K562 (cell line): ENCODE data around the gene ETV2. TPM values are rescaled to one million over a fixed set of nuclear protein-coding genes. Genes with fewer than 3 reads are reported as not detected.
A peak's percentile ranks its signal among the peaks of the same experiment; 100 is the strongest.

Source experiments
- ATAC-seq: fragments of 200-7000 bp; cut with Tn5 transposase; 3 replicates; pipeline ENCODE4 v1.9.1; 2020; ENCODE audit warnings: moderate library complexity
- BruUV-seq: library from RNA; stranded (reverse); fragments of 400-500 nt; replicated peaks from 2 replicates; lab custom pipeline; 2021; lab: Mats Ljungman, UMichigan
- CTCF ChIA-PET: fragments of 300-600 bp; formaldehyde crosslinking; extraction: SDS; loops from one replicate; lab custom pipeline; 2021; ENCODE audit warnings: low intra/inter-chr PET ratio; lab: Yijun Ruan, JAX
- POLR2A ChIA-PET: fragments of 300-600, 350-650 bp; sonication (Branson Sonifier 250); formaldehyde crosslinking; extraction: SDS; loops from one replicate; lab custom pipeline; 2021; ENCODE audit warnings: antibody characterized with exemption, inconsistent platforms; lab: Yijun Ruan, JAX
- DNase-seq, 4 experiments: peaks; one replicate each; pipeline versions ENCODE4 v3.0.0 to v3.0.0-alpha.2; 2011 to 2018; ENCODE audit warnings: low spot score in 3 of 4, mixed read lengths in 3 of 4; ENCODE audit errors: extremely low read depth in 1 of 4
- FAIRE-seq: peaks from 2 replicates; lab custom pipeline; 2011; peaks lifted over from hg19 to GRCh38; lab: Jason Lieb, UNC
- H2AFZ ChIP-seq: 2 replicates; pipeline ENCODE4 v1.6.0; 2011; ENCODE audit warnings: low read depth, low read length, control low read depth, inconsistent platforms
- H3K27ac ChIP-seq: fragments of 200-600 bp; 3 replicates; pipeline ENCODE4 v1.8.0; 2011; ENCODE audit warnings: low read depth, mild to moderate bottlenecking, control low read depth, inconsistent platforms, low read length, moderate library complexity, mixed read lengths; ENCODE audit errors: extremely low read depth
- H3K27me3 ChIP-seq, 2 experiments: fragments of 300-600 bp in 1 of 2; 2 replicates in 1 of 2; 3 replicates in 1 of 2; pipeline versions ENCODE4 v1.6.0 to v1.8.0; 2011; ENCODE audit warnings: inconsistent platforms in 2 of 2, low read length in 2 of 2, mild to moderate bottlenecking in 1 of 2, mixed read lengths in 1 of 2, moderate library complexity in 1 of 2; ENCODE audit not compliant: control insufficient read depth in 2 of 2, insufficient read depth in 2 of 2
- H3K36me3 ChIP-seq: fragments of 300-600 bp; 3 replicates; pipeline ENCODE4 v1.8.0; 2011; ENCODE audit warnings: mild to moderate bottlenecking, low read length, inconsistent platforms; ENCODE audit not compliant: control insufficient read depth, insufficient read depth
- H3K4me1 ChIP-seq, 2 experiments: fragments of 200-600 bp in 1 of 2; replicated peaks in 1 of 2; 2 replicates in 1 of 2; 3 replicates in 1 of 2; pipeline versions ENCODE4 v1.5.1 to v1.8.0; 2011; ENCODE audit warnings: inconsistent platforms in 2 of 2, low read length in 2 of 2, mild to moderate bottlenecking in 1 of 2, mixed read lengths in 1 of 2, moderate library complexity in 1 of 2; ENCODE audit not compliant: control insufficient read depth in 2 of 2, insufficient read depth in 2 of 2
- H3K4me2 ChIP-seq: 2 replicates; pipeline ENCODE4 v1.6.1; 2011; ENCODE audit warnings: low read length, control low read depth, inconsistent platforms, mixed read lengths; ENCODE audit not compliant: insufficient read depth
- H3K4me3 ChIP-seq: fragments of 200-600 bp; sonication (generic), shearing (Covaris generic); 2 replicates; pipeline ENCODE4 v1.5.1; 2016; ENCODE audit warnings: control low read depth, inconsistent platforms
- H3K79me2 ChIP-seq: fragments of 200-600 bp; 3 replicates; pipeline ENCODE4 v1.8.0; 2011; ENCODE audit warnings: low read length, inconsistent platforms; ENCODE audit not compliant: control insufficient read depth, insufficient read depth
- H3K9ac ChIP-seq, 2 experiments: 2 replicates each; pipeline versions ENCODE4 v1.6.0 to v1.6.1; 2011; ENCODE audit warnings: low read depth in 2 of 2, low read length in 2 of 2, control low read depth in 1 of 2, inconsistent platforms in 1 of 2, mild to moderate bottlenecking in 1 of 2, mixed read lengths in 1 of 2; ENCODE audit not compliant: insufficient read depth in 1 of 2
- H3K9me1 ChIP-seq: one replicate; pipeline ENCODE4 v1.6.0; 2011; ENCODE audit warnings: inconsistent platforms, mild to moderate bottlenecking, low read length, moderate library complexity; ENCODE audit not compliant: control insufficient read depth, insufficient read depth
- H3K9me3 ChIP-seq: replicated peaks from 2 replicates; pipeline ENCODE4 v1.5.1; 2011; ENCODE audit warnings: low read depth, low read length, inconsistent platforms; ENCODE audit not compliant: control insufficient read depth, insufficient read depth
- H4K20me1 ChIP-seq: replicated peaks from 2 replicates; pipeline ENCODE4 v1.6.1; 2011; ENCODE audit warnings: low read length, inconsistent platforms, mixed read lengths; ENCODE audit not compliant: control insufficient read depth, insufficient read depth
- CUX1 ChIP-seq: fragments of 200-800 bp; sonication (Bioruptor generic); IDR thresholded peaks from 2 replicates; pipeline ENCODE4 v1.6.1; 2016; ENCODE audit warnings: missing genetic modification characterization, missing compliant biosample characterization
- DNMT1 ChIP-seq: fragments of 450-650 bp; IDR thresholded peaks from 2 replicates; pipeline ENCODE4 v1.6.1; 2016; ENCODE audit warnings: antibody characterized with exemption, mild to moderate bottlenecking
- EP300 ChIP-seq: IDR thresholded peaks from 2 replicates; pipeline ENCODE4 v1.6.1; 2012; ENCODE audit warnings: low read length, improper control_type of control experiment
- EWSR1 ChIP-seq: fragments of 450-650 bp; IDR thresholded peaks from 2 replicates; pipeline ENCODE4 v1.6.1; 2018; ENCODE audit warnings: borderline replicate concordance, mild to moderate bottlenecking, low read depth, moderate library complexity; ENCODE audit not compliant: partially characterized antibody
- FOXP4 ChIP-seq: sonication (generic); formaldehyde crosslinking; IDR thresholded peaks from 2 replicates; pipeline ENCODE4 v1.8.0; 2022; ENCODE audit warnings: mild to moderate bottlenecking, missing genetic modification reagents, borderline replicate concordance
- NFE2 ChIP-seq: IDR thresholded peaks from 2 replicates; pipeline ENCODE4 v1.6.1; 2014; ENCODE audit warnings: antibody characterized with exemption, low read depth
- PHB ChIP-seq: fragments of 250-450 bp; sonication (Bioruptor Pico); IDR thresholded peaks from 2 replicates; pipeline ENCODE4 v1.5.0; 2021
- PHF20 ChIP-seq: fragments of 450-650 bp; IDR thresholded peaks from 2 replicates; pipeline ENCODE4 v1.6.1; 2018; ENCODE audit not compliant: partially characterized antibody
- SP1 ChIP-seq: sonication (generic); formaldehyde crosslinking; IDR thresholded peaks from 2 replicates; pipeline ENCODE4 v1.8.1; 2022; ENCODE audit warnings: mild to moderate bottlenecking, missing genetic modification reagents
- TCF7L2 ChIP-seq: fragments of 150-350 bp; IDR thresholded peaks from 2 replicates; pipeline ENCODE4 v1.6.1; 2016; ENCODE audit warnings: low read depth, mild to moderate bottlenecking, low read length, moderate library complexity
- ZKSCAN8 ChIP-seq: fragments of 200-800 bp; sonication (Bioruptor generic); IDR thresholded peaks from 2 replicates; pipeline ENCODE4 v1.6.1; 2016; ENCODE audit warnings: missing genetic modification characterization, missing compliant biosample characterization
- ZNF436 ChIP-seq: fragments of 250-450, 450-650 bp; sonication (Bioruptor Pico); formaldehyde crosslinking; IDR thresholded peaks from 2 replicates; pipeline ENCODE4 v1.7.0; 2020; ENCODE audit warnings: mild to moderate bottlenecking
- WGBS: fragments of 100-300 bp; shearing (Covaris generic); methylation state at CpG from one replicate; pipeline ENCODE4 v1.1.6; 2016; ENCODE audit warnings: low coverage, mixed read lengths; ENCODE audit not compliant: insufficient coverage; ENCODE audit errors: missing lambda C conversion rate; 5-methylcytosine and 5-hydroxymethylcytosine counted together
- in situ Hi-C: fragments of 300-500 bp; cut with MboI; formaldehyde crosslinking; loops from 4 replicates; pipeline ENCODE4 v1.15.0; 2018; ENCODE audit warnings: inconsistent platforms, mixed read lengths
- intact Hi-C: fragments of 100-400 bp; cut with micrococcal nuclease; formaldehyde crosslinking; loops from 2 replicates; pipeline ENCODE4 v1.14.2; 2022
- polyA plus RNA-seq, 8 experiments: library from polyadenylated mRNA; depleted of rRNA in 4 of 8; stranded (reverse) in 5 of 8; unstranded in 3 of 8; fragments of >200 nt; fragmentation: Nextera tagmentation in 2 of 8; fragmentation: Illumina TruSeq in 1 of 8; extraction: Ambion mirVana in 2 of 8; extraction: Trizol in 1 of 8; gene quantifications; 2 replicates each; pipeline versions ENCODE4 v1.2.1 to v1.2.3, GENCODE V29; 2011 to 2014; ENCODE audit warnings: inconsistent platforms in 1 of 8, missing spikeins in 1 of 8
- total RNA-seq, 7 experiments: library from RNA; depleted of rRNA in 6 of 7; stranded (reverse); fragments of >200 nt in 6 of 7; fragmentation: Illumina TruSeq in 2 of 7; extraction: Trizol in 2 of 7; gene quantifications; 2 replicates each; pipeline versions ENCODE4 v1.2.1 to v1.2.3, GENCODE V29; 2011 to 2021; ENCODE audit warnings: low replicate concordance in 1 of 7

The ETV2 gene
- total and polyA plus RNA-seq, 9 of the 15 experiments (the other 6 are each of a cell fraction or from before 2014, with no cell fraction given) = 0.11 to 3.7 (median 0.55) TPM

GRCh38 chr19:35648017-35648961, 6.7 kb downstream of the ETV2 start, which contains the start of gene COX6B1:
Gene COX6B1, plus strand, starts transcription at chr19:35648323. Its CDS starts 2,921 bp downstream, at chr19:35651244.
- DNase-seq = peak; percentile 89 to 99 (median 92)
- Histone ChIP-seq H2AFZ (peak within 1 kb of the TSS; percentile 72), H3K4me2 (peak within 1 kb of the TSS; percentile 99), H3K27me3 (no peaks in the 10 kb centered on the region), H3K9ac (peak within 1 kb of the TSS; percentile 94), H3K36me3 (peaks cover 31% of the 10 kb centered on the region; the same call in 2 of the 3 replicates), H3K4me1 (peaks cover 14 to 40% of the 10 kb centered on the region in 2 experiments; a peak in 4 of 5 replicates), H3K79me2 (peaks cover 37% of the 10 kb centered on the region), H3K9me1 (no peaks in the 10 kb centered on the region), H3K4me3 (peak within 1 kb of the TSS; percentile 94), H4K20me1 (0 out of 2 replicates have a peak, but pooled peaks cover 4% of the 10 kb centered on the region), H3K9me3 (no peaks in the 10 kb centered on the region), H3K27ac (peak within 1 kb of the TSS; percentile 93)
- TSS peak; percentile 87 for BruUV-seq
- FAIRE-seq = peak; percentile 100
- in situ Hi-C loops (no loop called here), intact Hi-C loops (loop anchor here (10.0 kb wide), 1 partner anchor 97 kb away; the partner anchor contains the start of genes IGFLR1, LIN37, PSENEN and U2AF1L4)
- ATAC-seq = peak; percentile 79
- POLR2A ChIA-PET = interaction anchor here (0.5 to 2.1 kb wide), 12 partner anchors 8 to 209 kb away, joined by 3 to 13 read pairs (median 4); partner anchors contain the start of genes HAUS5 and KIRREL2
- CTCF ChIA-PET = no interaction called here
- WGBS = under 1% methylated on average over 46 of the region's 46 CpGs
- peak; percentile 0; the same call in 1 of the 2 replicates for TF ChIP-seq EP300
- TF ChIP-seq TCF7L2 = no peak
- peak; percentile 46; the same call in 1 of the 2 replicates for TF ChIP-seq NFE2
- TF ChIP-seq FOXP4 = peak; percentile 31; the same call in 1 of the 2 replicates
- no peak for TF ChIP-seq ZKSCAN8 (CRISPR knock-in tag)
- no peak for TF ChIP-seq DNMT1
- TF ChIP-seq PHF20 = peak; percentile 78
- peak; percentile 80 for TF ChIP-seq SP1 (CRISPR knock-in tag)
- TF ChIP-seq PHB (CRISPR knock-in tag) = 0 out of 2 replicates have a peak, but pooled peaks have one; percentile 60
- no peak for TF ChIP-seq ZNF436
- no peak for TF ChIP-seq CUX1 (CRISPR knock-in tag)
- TF ChIP-seq EWSR1 = no peak
